IMR-90 (cell line): Measurements from ENCODE around the gene KCNJ1.

Experiments
- CEBPB ChIP-seq: IDR thresholded peaks from 2 replicates; pipeline ENCODE4 v1.6.1; 2012; ENCODE audit warnings: low read depth, low read length, improper control_type of control experiment
- CHD1 ChIP-seq: IDR thresholded peaks from 2 replicates; pipeline ENCODE4 v1.6.1; 2012; ENCODE audit warnings: low read depth, low read length, improper control_type of control experiment
- FOS ChIP-seq: fragments of 150-350 bp; IDR thresholded peaks from 2 replicates; pipeline ENCODE4 v1.6.1; 2016; ENCODE audit warnings: low read depth, low read length
- MAZ ChIP-seq: IDR thresholded peaks from 2 replicates; pipeline ENCODE4 v1.6.1; 2012; ENCODE audit warnings: low read depth, mild to moderate bottlenecking, low read length, improper control_type of control experiment, moderate library complexity, borderline replicate concordance
- POLR2A ChIP-seq: IDR thresholded peaks from 2 replicates; pipeline ENCODE4 v1.6.1; 2012; ENCODE audit warnings: mild to moderate bottlenecking, low read depth, low read length
- RAD21 ChIP-seq: IDR thresholded peaks from 2 replicates; pipeline ENCODE4 v1.6.1; 2012; ENCODE audit warnings: low read length, improper control_type of control experiment
- RFX5 ChIP-seq: IDR thresholded peaks from 2 replicates; pipeline ENCODE4 v1.8.0; 2012; ENCODE audit warnings: low read depth, mild to moderate bottlenecking, low read length, moderate library complexity
- SMC3 ChIP-seq: fragments of 150-350 bp; IDR thresholded peaks from 2 replicates; pipeline ENCODE4 v1.6.1; 2016; ENCODE audit warnings: low read depth, mild to moderate bottlenecking, antibody characterized with exemption, low read length, moderate library complexity
- TF ChIP-seq, protein P1 (sequence below): conservative IDR thresholded peaks from 2 replicates; pipeline ENCODE4 v1.5.1; 2012; ENCODE audit warnings: mild to moderate bottlenecking, low read depth, low read length, improper control_type of control experiment
- TF ChIP-seq, protein P2 (sequence below): fragments of 150-350 bp; IDR thresholded peaks from 2 replicates; pipeline ENCODE4 v1.6.1; 2016; ENCODE audit warnings: low read depth, mild to moderate bottlenecking, low read length, moderate library complexity, borderline replicate concordance
- TF ChIP-seq, protein P3 (sequence below): fragments of 150-350 bp; IDR thresholded peaks from 2 replicates; pipeline ENCODE4 v1.6.1; 2017; ENCODE audit warnings: mild to moderate bottlenecking, antibody characterized with exemption, low read length, low read depth

DNA sequence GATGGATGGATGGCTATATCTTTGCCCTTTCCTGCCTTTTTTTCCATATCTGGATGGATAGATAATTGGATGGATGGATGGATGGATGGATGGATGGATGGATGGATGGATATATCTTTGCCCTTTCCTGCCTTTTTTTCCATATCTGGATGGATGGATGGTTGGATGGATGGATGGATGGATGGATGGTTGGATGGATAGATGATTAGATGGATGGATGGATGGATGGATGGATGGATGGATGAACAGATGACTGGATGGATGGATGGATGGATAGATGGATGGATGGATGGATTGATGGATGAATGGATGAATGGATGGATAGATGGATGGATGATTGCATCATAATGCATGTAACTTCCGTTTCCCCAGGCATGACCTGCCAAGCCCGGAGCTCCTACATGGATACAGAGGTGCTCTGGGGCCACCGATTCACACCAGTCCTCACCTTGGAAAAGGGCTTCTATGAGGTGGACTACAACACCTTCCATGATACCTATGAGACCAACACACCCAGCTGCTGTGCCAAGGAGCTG is 49.0 kb upstream of the KCNJ1 start:
- no peak for TF ChIP-seq MAZ
- no peak for TF ChIP-seq POLR2A
- TF ChIP-seq, protein P1, sequence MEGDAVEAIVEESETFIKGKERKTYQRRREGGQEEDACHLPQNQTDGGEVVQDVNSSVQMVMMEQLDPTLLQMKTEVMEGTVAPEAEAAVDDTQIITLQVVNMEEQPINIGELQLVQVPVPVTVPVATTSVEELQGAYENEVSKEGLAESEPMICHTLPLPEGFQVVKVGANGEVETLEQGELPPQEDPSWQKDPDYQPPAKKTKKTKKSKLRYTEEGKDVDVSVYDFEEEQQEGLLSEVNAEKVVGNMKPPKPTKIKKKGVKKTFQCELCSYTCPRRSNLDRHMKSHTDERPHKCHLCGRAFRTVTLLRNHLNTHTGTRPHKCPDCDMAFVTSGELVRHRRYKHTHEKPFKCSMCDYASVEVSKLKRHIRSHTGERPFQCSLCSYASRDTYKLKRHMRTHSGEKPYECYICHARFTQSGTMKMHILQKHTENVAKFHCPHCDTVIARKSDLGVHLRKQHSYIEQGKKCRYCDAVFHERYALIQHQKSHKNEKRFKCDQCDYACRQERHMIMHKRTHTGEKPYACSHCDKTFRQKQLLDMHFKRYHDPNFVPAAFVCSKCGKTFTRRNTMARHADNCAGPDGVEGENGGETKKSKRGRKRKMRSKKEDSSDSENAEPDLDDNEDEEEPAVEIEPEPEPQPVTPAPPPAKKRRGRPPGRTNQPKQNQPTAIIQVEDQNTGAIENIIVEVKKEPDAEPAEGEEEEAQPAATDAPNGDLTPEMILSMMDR: no peak
- no peak for TF ChIP-seq CHD1
- no peak for TF ChIP-seq FOS
- TF ChIP-seq RAD21: no peak
- TF ChIP-seq, protein P2, sequence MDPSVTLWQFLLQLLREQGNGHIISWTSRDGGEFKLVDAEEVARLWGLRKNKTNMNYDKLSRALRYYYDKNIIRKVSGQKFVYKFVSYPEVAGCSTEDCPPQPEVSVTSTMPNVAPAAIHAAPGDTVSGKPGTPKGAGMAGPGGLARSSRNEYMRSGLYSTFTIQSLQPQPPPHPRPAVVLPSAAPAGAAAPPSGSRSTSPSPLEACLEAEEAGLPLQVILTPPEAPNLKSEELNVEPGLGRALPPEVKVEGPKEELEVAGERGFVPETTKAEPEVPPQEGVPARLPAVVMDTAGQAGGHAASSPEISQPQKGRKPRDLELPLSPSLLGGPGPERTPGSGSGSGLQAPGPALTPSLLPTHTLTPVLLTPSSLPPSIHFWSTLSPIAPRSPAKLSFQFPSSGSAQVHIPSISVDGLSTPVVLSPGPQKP: no peak
- TF ChIP-seq, protein P3, sequence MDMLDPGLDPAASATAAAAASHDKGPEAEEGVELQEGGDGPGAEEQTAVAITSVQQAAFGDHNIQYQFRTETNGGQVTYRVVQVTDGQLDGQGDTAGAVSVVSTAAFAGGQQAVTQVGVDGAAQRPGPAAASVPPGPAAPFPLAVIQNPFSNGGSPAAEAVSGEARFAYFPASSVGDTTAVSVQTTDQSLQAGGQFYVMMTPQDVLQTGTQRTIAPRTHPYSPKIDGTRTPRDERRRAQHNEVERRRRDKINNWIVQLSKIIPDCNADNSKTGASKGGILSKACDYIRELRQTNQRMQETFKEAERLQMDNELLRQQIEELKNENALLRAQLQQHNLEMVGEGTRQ: no peak
- no peak for TF ChIP-seq RFX5
- TF ChIP-seq CEBPB: peak; percentile 55
- no peak for TF ChIP-seq SMC3
